AG04450 (cell line): Measurements from ENCODE around the gene PTPRD. TPM values are rescaled to one million over a fixed set of nuclear protein-coding genes. Genes with fewer than 3 reads are reported as not detected.

Experiments
- CTCF ChIA-PET: fragments of 300-600, 350-600 bp; formaldehyde crosslinking; extraction: SDS; loops from one replicate; lab custom pipeline; 2022; ENCODE audit warnings: antibody characterized with exemption, inconsistent platforms; lab: Charles Lee
- POLR2A ChIA-PET: fragments of 350-600 bp; formaldehyde crosslinking; extraction: SDS; loops from one replicate; lab custom pipeline; 2021; ENCODE audit warnings: antibody characterized with exemption, inconsistent platforms; lab: Yijun Ruan, JAX
- DNase-seq: peaks from one replicate; pipeline ENCODE4 v3.0.0-alpha.2; 2011; ENCODE audit warnings: low read depth, low spot score
- H3K27ac ChIP-seq: one replicate; pipeline ENCODE4 v1.5.1; 2012; ENCODE audit warnings: low read depth, low read length, control low read depth
- H3K27me3 ChIP-seq: one replicate; pipeline ENCODE4 v1.6.0; 2012; ENCODE audit warnings: low read length; ENCODE audit not compliant: control insufficient read depth, insufficient read depth
- H3K4me3 ChIP-seq: 2 replicates; pipeline ENCODE4 v1.5.1; 2011; ENCODE audit warnings: mild to moderate bottlenecking, low read depth, low read length, control low read depth
- H3K9me3 ChIP-seq: 2 replicates; pipeline ENCODE4 v1.5.1; 2012; ENCODE audit warnings: low read length; ENCODE audit not compliant: control insufficient read depth, insufficient read depth
- CTCF ChIP-seq: IDR thresholded peaks from 2 replicates; pipeline ENCODE4 v1.5.1; 2011; ENCODE audit warnings: low read depth, low read length, control low read depth, inconsistent platforms
- polyA plus RNA-seq: library from polyadenylated mRNA; depleted of rRNA; stranded (reverse); fragments of >200 nt; gene quantifications from 2 replicates; pipeline ENCODE4 v1.2.3, GENCODE V29; 2011

The PTPRD gene
- polyA plus RNA-seq, 1 experiment = 0.19 TPM

DNA sequence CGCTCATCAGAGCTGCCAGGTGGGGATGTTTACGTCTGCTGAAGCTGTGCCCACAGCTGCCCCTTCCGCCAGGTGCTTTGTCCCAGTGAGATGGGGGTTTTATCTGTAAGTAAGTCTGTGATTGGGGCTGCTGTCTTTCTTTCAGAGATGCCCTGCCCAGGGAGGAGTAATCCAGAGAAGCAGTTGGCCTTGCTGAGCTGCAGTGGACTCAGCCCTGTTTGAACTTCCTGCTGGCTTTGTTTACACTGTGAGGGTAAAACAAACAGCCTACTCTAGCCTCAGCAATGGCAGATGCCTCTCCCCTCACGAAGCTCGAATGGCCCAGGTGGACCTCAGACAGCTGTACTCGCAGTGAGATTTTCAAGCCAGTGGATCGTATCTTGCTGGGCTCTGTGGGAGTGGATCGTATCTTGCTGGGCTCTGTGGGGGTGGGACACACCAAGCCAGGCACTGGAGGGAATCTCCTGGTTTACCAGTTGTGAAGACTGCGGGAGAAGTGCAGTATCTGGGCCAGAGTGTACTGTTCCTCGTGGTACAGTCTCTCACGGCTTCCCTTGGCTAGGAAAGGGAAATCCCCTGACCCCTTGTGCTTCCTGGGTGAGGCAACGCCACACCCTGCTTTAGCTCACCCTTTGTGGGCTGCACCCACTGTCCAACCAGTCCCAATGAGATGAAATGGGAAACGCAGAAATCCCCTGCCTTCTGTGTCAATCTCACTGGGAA, 2283.1 kb downstream of the PTPRD start:
- no peaks in the 10 kb centered on the region for H3K27me3 ChIP-seq

GRCh38 chr9:8315211-8315610, 2297.6 kb downstream of the PTPRD start:
- Histone ChIP-seq H3K27me3 (no peaks in the 10 kb centered on the region), H3K4me3 (no peak overlapping the region), H3K9me3 (no peaks in the 10 kb centered on the region), H3K27ac (no peak overlapping the region)
- ChIA-PET POLR2A (no interaction called here), CTCF (no interaction called here)
- no peak for TF ChIP-seq CTCF
- no peak for DNase-seq

More for the DNA sequence above, 2283.1 kb downstream of the PTPRD start:
- no peak for DNase-seq
- CTCF ChIA-PET = no interaction called here
- Histone ChIP-seq H3K27ac (no peak overlapping the region), H3K4me3 (no peak overlapping the region), H3K9me3 (peaks cover 12% of the 10 kb centered on the region)
- POLR2A ChIA-PET = no interaction called here
- TF ChIP-seq CTCF = no peak

DNA sequence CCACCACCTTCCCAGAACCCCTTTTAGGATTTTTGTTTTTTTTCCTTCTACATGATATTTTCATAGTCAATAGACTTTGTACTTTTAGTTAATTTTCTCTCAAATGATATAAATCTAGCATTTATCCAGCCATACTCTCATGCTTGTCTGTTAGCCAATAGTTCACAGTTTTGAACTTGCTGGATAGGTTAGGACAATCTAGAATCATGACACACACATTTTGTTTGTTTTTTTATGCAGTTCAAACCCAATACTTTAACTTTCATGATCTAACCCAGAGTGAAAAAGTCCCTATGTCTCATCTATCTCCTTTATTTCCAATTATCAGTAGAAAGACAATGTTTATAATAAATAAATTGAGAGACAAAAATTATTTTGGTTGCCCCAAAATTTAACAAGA, 2303.5 kb downstream of the PTPRD start:
- no peak for DNase-seq

GRCh38 chr9:8304720-8305119, 2308.1 kb downstream of the PTPRD start:
- POLR2A ChIA-PET = no interaction called here
- DNase-seq = no peak
- TF ChIP-seq CTCF = no peak

More for the DNA sequence above, 2303.5 kb downstream of the PTPRD start:
- ChIA-PET CTCF (interaction anchor here (0.6 kb wide), 1 partner anchor 391 kb away, joined by 5 read pairs; no protein-coding TSS in a partner anchor), POLR2A (no interaction called here)
- Histone ChIP-seq H3K4me3 (no peak overlapping the region), H3K27ac (no peak overlapping the region), H3K9me3 (no peaks in the 10 kb centered on the region), H3K27me3 (no peaks in the 10 kb centered on the region)
- TF ChIP-seq CTCF = no peak

DNA sequence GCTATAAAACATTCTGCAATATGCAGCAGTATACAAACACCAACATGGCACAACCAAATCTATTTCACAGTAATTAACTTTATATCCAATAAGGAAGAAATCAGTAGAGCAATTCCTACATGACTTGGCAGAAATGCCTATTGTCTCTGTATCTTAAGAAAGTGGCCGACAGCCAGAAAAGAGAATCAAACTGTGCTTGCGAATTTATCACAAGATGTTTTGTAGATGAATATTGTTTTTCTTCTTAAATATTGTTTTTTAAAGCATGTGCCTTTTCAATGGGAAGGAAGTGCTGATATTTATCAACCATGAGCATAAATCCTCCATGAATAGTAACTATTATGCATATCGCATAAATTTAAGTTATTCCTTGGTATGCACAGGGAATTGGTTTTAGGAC, 2311.5 kb downstream of the PTPRD start:
- Histone ChIP-seq H3K4me3 (no peak overlapping the region), H3K27me3 (no peaks in the 10 kb centered on the region), H3K27ac (no peak overlapping the region), H3K9me3 (no peaks in the 10 kb centered on the region; the same call in 1 of the 2 replicates)
- no peak for TF ChIP-seq CTCF
- no peak for DNase-seq
- ChIA-PET CTCF (no interaction called here), POLR2A (no interaction called here)

More at GRCh38 chr9:8304720-8305119, 2308.1 kb downstream of the PTPRD start:
- Histone ChIP-seq H3K27ac (no peak overlapping the region), H3K9me3 (no peaks in the 10 kb centered on the region; the same call in 1 of the 2 replicates), H3K4me3 (no peak overlapping the region), H3K27me3 (no peaks in the 10 kb centered on the region)
- CTCF ChIA-PET = no interaction called here
